Mesothelial cell of epicardium (in vitro differentiated cells): ENCODE measurements around the gene APOL2. TPM values are rescaled to one million over a fixed set of nuclear protein-coding genes. Genes with fewer than 3 reads are reported as not detected.
"Not testable (repeated sequence)": the region's sequence is repeated elsewhere in the genome, so short reads cannot be mapped to it uniquely, and the experiment has no call there.

Source experiments
- DNase-seq, 2 experiments: peaks; one replicate each; pipeline ENCODE4 v3.0.0; 2021; ENCODE audit warnings: low spot score in 2 of 2; ENCODE audit not compliant: unreplicated experiment in 2 of 2
- H3K27ac Mint-ChIP-seq: 2 replicates; pipeline ENCODE4 v1.8.0; 2021; ENCODE audit warnings: mixed read lengths
- H3K27me3 Mint-ChIP-seq: 2 replicates; pipeline ENCODE4 v1.8.0; 2021; ENCODE audit warnings: low read depth, mixed read lengths
- H3K36me3 Mint-ChIP-seq: 2 replicates; pipeline ENCODE4 v1.8.0; 2021; ENCODE audit warnings: mixed read lengths
- H3K4me1 Mint-ChIP-seq: 2 replicates; pipeline ENCODE4 v1.8.0; 2021; ENCODE audit warnings: mixed read lengths
- H3K4me3 Mint-ChIP-seq: 2 replicates; pipeline ENCODE4 v1.8.0; 2021; ENCODE audit warnings: mild to moderate bottlenecking, moderate library complexity, mixed read lengths
- H3K9me3 Mint-ChIP-seq: 2 replicates; pipeline ENCODE4 v1.8.0; 2021; ENCODE audit warnings: mixed read lengths
- CTCF ChIP-seq: fragments of 200-600 bp; sonication (generic); IDR thresholded peaks from one replicate; pipeline ENCODE4 v1.5.0; 2021; ENCODE audit warnings: antibody characterized with exemption; ENCODE audit not compliant: unreplicated experiment
- total RNA-seq: library from RNA; stranded (reverse); gene quantifications from 3 replicates; pipeline ENCODE4 v1.2.1, GENCODE V29; 2021

APOL2 gene
- total RNA-seq, 1 donor from 2014 or later: 55.5 TPM

DNA sequence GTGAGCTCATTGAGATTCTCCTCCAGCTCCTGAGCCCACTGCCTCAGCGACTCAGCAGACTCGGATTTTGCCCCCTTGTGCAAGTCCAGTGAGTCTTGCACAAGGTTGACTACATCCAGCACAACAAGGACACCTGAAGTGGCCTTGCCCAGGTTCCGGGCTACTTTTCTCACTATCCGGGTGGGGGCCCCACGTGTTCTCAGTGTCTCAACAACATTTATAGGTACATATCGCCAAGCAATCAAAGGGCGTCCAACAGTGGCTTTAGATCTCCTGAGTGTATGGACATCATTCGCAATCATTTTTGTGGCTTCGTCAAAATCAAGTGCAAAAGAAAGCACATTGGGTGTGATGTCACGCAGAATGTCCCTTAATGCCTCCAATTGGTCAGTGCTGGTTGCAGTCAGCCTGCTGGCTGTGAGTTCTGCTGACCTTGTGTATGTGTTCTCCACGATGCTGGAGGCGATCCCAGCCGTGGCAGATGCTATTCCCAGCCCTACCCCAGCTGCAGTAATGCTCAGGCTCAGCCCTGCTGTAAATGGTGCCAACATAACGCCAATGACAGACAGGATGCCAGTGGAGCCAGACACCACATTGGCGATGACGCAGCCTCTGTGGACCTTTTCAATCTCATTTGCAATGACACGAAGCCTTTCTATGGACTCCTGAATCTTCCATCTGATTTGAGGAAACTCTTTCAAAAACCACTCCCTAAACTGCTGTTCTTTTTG lies 48.1 kb downstream of the APOL2 start:
- Mint-ChIP-seq H3K9me3 (no peaks in the 10 kb centered on the region), H3K27ac (no peak overlapping the region), H3K4me3 (no peak overlapping the region), H3K36me3 (peaks cover 3% of the 10 kb centered on the region), H3K27me3 (peaks cover 1% of the 10 kb centered on the region), H3K4me1 (peaks cover 26% of the 10 kb centered on the region)
- TF ChIP-seq CTCF: no peak
- DNase-seq: no peak

GRCh38 chr22:36187862-36188261 lies 51.5 kb downstream of the APOL2 start:
- H3K36me3 Mint-ChIP-seq, H3K27me3 Mint-ChIP-seq, H3K27ac Mint-ChIP-seq, H3K9me3 Mint-ChIP-seq, H3K4me3 Mint-ChIP-seq, H3K4me1 Mint-ChIP-seq, DNase-seq: not testable (repeated sequence)

DNA sequence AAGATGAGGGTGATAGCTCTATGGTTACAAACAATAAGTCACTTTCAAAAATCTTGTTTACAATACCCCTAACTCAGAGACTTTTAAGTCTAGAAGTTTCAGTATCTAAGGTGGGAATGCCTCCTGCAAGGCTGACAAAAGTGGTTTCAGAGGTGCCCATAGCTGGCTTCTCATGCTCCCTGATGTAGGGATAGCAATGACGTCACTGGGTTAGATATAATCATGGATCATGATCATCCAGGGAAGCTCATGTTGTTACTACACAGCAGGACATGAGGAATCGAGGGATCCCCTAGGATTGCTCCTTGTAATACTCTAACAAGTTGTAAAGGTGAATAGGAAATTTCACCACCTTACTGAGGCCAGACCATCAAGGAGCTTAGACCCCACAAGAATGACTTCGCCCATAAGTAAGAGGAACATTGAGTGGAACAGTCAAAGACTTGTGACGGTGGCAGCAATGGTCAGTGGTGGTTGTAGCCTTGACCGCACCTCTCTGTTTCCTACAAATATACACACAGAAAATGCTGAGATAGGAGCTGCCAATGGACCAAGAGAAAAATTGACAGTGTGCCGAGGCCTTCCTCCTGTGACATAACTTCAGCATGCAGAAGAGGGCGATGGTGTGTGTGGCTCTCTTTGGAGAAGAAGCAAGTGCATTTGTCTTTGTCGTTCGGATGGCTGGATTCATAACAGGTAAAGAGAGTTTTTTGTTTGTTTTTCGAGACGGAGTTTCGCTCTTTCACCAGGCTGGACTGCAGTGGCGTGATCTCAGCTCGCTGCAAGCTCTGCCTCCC lies 53.3 kb downstream of the APOL2 start:
- H3K36me3 Mint-ChIP-seq: peaks cover 3% of the 10 kb centered on the region
- no peak for TF ChIP-seq CTCF
- no peak overlapping the region for H3K27ac Mint-ChIP-seq
- H3K4me1 Mint-ChIP-seq: peaks cover 10% of the 10 kb centered on the region
- H3K4me3 Mint-ChIP-seq: no peak overlapping the region
- H3K27me3 Mint-ChIP-seq: peaks cover 1% of the 10 kb centered on the region
- H3K9me3 Mint-ChIP-seq: no peaks in the 10 kb centered on the region
- DNase-seq: no peak

DNA sequence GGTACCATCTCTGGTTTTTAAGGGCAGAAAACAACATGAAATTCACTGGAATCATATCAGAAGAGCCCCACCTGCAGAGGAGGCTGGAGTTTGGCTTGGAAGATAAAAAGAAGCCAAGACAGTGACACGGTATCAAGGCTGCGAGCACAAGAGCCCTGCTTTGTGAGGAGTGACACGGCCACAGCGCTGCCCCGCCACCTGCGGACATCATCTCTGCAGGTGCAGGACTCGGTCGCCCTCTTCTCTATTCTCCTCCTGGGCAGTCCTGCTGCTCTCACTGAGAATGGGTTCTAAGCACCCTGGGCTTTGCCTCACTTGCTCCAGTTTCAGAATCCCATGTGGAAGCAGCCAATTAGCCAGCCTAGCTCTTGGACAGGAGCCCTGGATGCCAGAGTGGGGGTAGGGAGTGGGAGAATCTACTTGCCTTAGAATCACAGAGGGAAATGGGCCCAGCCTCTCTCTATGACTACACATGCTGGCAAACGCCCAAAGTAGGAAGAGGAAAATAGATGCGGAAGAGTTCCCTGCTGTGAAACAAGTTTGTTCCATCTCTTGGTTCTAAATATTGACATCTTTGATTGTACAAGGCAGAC lies 54.8 kb downstream of the APOL2 start:
- no peak for DNase-seq
- H3K4me1 Mint-ChIP-seq: peaks cover 10% of the 10 kb centered on the region
- no peak for TF ChIP-seq CTCF
- H3K9me3 Mint-ChIP-seq: no peaks in the 10 kb centered on the region
- H3K4me3 Mint-ChIP-seq: no peak overlapping the region
- no peaks in the 10 kb centered on the region for H3K36me3 Mint-ChIP-seq
- H3K27ac Mint-ChIP-seq: no peak overlapping the region
- peaks cover 1% of the 10 kb centered on the region for H3K27me3 Mint-ChIP-seq

DNA sequence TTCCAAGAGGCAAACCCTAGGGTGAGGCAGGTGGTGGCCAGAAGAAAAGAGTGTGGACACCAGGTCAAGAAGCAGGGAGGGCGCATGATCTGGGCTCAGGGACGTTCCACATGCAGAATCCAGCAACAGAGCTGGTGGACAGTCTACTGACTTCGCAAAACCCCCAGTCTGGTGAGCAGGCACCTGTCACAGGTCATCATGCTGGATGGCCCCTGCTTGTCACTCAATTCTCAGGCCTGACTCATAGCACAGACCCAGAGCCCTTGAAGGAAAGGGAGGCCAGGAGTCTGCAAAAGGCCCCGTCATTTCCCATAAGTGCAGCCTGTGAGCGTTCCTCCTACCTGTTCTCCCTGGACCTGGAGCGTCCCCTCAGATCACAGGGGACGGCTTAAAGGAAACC lies 55.9 kb downstream of the APOL2 start:
- no peak for TF ChIP-seq CTCF
- no peak for DNase-seq
- Mint-ChIP-seq H3K4me1 (peaks cover 10% of the 10 kb centered on the region), H3K27me3 (no peaks in the 10 kb centered on the region), H3K36me3 (no peaks in the 10 kb centered on the region), H3K4me3 (no peak overlapping the region), H3K9me3 (no peaks in the 10 kb centered on the region), H3K27ac (no peak overlapping the region)

DNA sequence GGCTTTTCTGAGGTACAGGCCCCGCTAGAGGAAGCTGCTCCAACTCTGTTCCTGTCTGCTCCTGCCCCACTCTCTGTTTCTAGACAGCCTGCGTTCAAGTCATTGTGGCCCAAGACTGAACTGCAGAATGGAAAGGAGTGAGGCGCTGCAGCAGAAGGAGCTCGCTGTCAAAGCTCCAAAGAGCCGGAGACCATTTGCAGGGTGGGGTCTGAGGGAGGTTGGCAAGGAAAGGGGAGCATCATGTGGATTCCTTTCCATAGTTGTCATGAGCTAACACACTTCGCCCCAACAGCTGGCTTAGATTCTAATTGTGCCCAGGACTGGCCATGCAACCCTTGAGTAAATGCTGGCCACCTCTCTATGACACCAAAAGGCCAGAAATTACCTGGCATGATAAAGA lies 56.5 kb downstream of the APOL2 start:
- Mint-ChIP-seq H3K9me3 (no peaks in the 10 kb centered on the region), H3K4me1 (peaks cover 10% of the 10 kb centered on the region), H3K27me3 (no peaks in the 10 kb centered on the region), H3K36me3 (no peaks in the 10 kb centered on the region), H3K4me3 (no peak overlapping the region), H3K27ac (no peak overlapping the region)
- no peak for TF ChIP-seq CTCF
- DNase-seq: no peak
